Measurements from ENCODE around the gene SLC8A1.

DNA sequence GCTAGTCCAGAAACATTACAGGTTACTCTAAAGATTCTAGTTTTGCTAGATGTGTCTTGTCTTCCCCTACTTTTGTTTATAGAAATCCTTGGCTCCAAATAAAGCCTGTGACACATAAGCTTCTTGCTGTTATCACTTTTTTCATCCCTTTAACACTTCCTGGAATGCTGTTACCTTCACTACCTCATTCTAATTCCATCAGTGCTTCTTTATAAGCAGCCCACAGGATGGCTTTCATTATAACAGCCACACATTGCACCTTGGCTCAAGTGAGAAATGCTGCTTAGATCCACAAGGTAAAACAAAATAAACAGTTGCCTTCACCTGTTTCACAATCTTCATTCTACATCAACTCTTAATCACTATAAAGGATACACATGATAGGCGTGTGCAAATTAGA lies 221.7 kb downstream of the SLC8A1 start:
- TF ChIP-seq POLR2AphosphoS5 (IDR thresholded peaks at IDR 0.05; ENCODE audit: borderline replicate concordance, low read depth, low read length) = no peak
- TF ChIP-seq EZH2 (IDR thresholded peaks at IDR 0.05) = no peak
